Fibroblast of skin of abdomen (primary cell): ENCODE data around the gene FNDC3A.
"Not testable (repeated sequence)": the region's sequence is repeated elsewhere in the genome, so short reads cannot be mapped to it uniquely, and the experiment has no call there.

Experiments used
- DNase-seq: peaks from one replicate; pipeline ENCODE4 v3.0.0-alpha.2; 2013

FNDC3A gene

GRCh38 chr13:49046002-49046401 is 70.3 kb downstream of the FNDC3A start:
- DNase-seq, result no peak

- peak; percentile 15 for DNase-seq
These were observed 70.8 kb downstream of the FNDC3A start for GRCh38 chr13:49046519-49046918.

GRCh38 chr13:49052813-49053212 is 77.1 kb downstream of the FNDC3A start:
- DNase-seq, result no peak

GRCh38 chr13:49053215-49053614 is 77.5 kb downstream of the FNDC3A start:
- DNase-seq, result no peak

GRCh38 chr13:49053906-49054305 is 78.2 kb downstream of the FNDC3A start:
- no peak for DNase-seq

- DNase-seq, result no peak
These were observed 79.3 kb downstream of the FNDC3A start for GRCh38 chr13:49055021-49055420.

GRCh38 chr13:49057176-49057575 is 81.5 kb downstream of the FNDC3A start:
- DNase-seq, result no peak

- DNase-seq, result no peak
These were observed 83.0 kb downstream of the FNDC3A start for GRCh38 chr13:49058761-49059160.

GRCh38 chr13:49060678-49061387 is 85.1 kb downstream of the FNDC3A start:
- DNase-seq, result peak; percentile 26

GRCh38 chr13:49061388-49061752 is 85.7 kb downstream of the FNDC3A start:
- DNase-seq, result not testable (repeated sequence)

GRCh38 chr13:49062297-49062896 is 86.7 kb downstream of the FNDC3A start:
- DNase-seq, result no peak

- DNase-seq, result no peak
These were observed 87.3 kb downstream of the FNDC3A start for GRCh38 chr13:49063011-49063410.

GRCh38 chr13:49063497-49063896 is 87.8 kb downstream of the FNDC3A start:
- no peak for DNase-seq

- no peak for DNase-seq
These were observed 88.8 kb downstream of the FNDC3A start for GRCh38 chr13:49064476-49064875.

GRCh38 chr13:49066856-49067255 is 91.1 kb downstream of the FNDC3A start:
- DNase-seq, result no peak

GRCh38 chr13:49068498-49068897 is 92.8 kb downstream of the FNDC3A start:
- not testable (repeated sequence) for DNase-seq

GRCh38 chr13:49070021-49070420 is 94.3 kb downstream of the FNDC3A start:
- DNase-seq, result not testable (repeated sequence)

- DNase-seq, result peak; percentile 38
These were observed 95.7 kb downstream of the FNDC3A start for GRCh38 chr13:49071341-49071937.

GRCh38 chr13:49082653-49083536 is 107.2 kb downstream of the FNDC3A start:
- peak; percentile 84 for DNase-seq

GRCh38 chr13:49084961-49085360 is 109.2 kb downstream of the FNDC3A start:
- no peak for DNase-seq

- peak; percentile 48 for DNase-seq
These were observed 111.0 kb downstream of the FNDC3A start for GRCh38 chr13:49086722-49087121.

GRCh38 chr13:49093376-49093775 is 117.7 kb downstream of the FNDC3A start:
- DNase-seq, result no peak

- DNase-seq, result peak; percentile 52
These were observed 121.7 kb downstream of the FNDC3A start for GRCh38 chr13:49097374-49097773.
